Heart left ventricle (tissue), 16 donors: ENCODE results near the gene ATRAID. TPM values are rescaled to one million over a fixed set of nuclear protein-coding genes. Genes with fewer than 3 reads are reported as not detected.
"Not testable (repeated sequence)": the region's sequence is repeated elsewhere in the genome, so short reads cannot be mapped to it uniquely, and the experiment has no call there.

ENCODE experiments used
- ATAC-seq, 4 donors: fragments of 200-7000 bp; cut with Tn5 transposase; one replicate each; pipeline ENCODE4 v1.9.1; 2020 to 2022; ENCODE audit warnings: moderate library complexity in 4 of 4, mild to moderate bottlenecking in 3 of 4, moderate number of reproducible peaks in 1 of 4
- DNase-seq, 5 donors: peaks; one replicate each; pipeline ENCODE4 v3.0.0-alpha.2; 2020
- H3K27ac ChIP-seq, 12 donors: fragments of 200-600 bp; sonication (generic) in 4 of 12; one replicate each; pipeline versions ENCODE4 v1.5.0 to v1.8.0; 2016 to 2022; ENCODE audit warnings: mild to moderate bottlenecking in 2 of 12
- H3K27me3 ChIP-seq, 9 donors: fragments of 200-600 bp; sonication (generic) in 2 of 9; one replicate each; pipeline versions ENCODE4 v1.5.1 to v1.8.0; 2016 to 2022; ENCODE audit warnings: mild to moderate bottlenecking in 3 of 9
- H3K36me3 ChIP-seq, 9 donors: fragments of 200-600 bp; sonication (generic) in 2 of 9; one replicate each; pipeline versions ENCODE4 v1.5.0 to v1.8.0; 2018 to 2022; ENCODE audit warnings: mild to moderate bottlenecking in 2 of 9
- H3K4me1 ChIP-seq, 12 donors: fragments of 200-600 bp; sonication (generic) in 4 of 12; one replicate each; pipeline versions ENCODE4 v1.5.0 to v1.8.0; 2016 to 2022; ENCODE audit warnings: mild to moderate bottlenecking in 3 of 12
- H3K4me3 ChIP-seq, 12 donors: fragments of 200-600 bp; sonication (generic) in 4 of 12; one replicate each; pipeline versions ENCODE4 v1.5.0 to v1.8.0; 2017 to 2022; ENCODE audit warnings: mild to moderate bottlenecking in 9 of 12, moderate library complexity in 4 of 12
- H3K9me3 ChIP-seq, 12 donors: fragments of 200-600 bp; sonication (generic) in 4 of 12; one replicate each; pipeline versions ENCODE4 v1.5.0 to v1.8.0; 2016 to 2022; ENCODE audit warnings: mild to moderate bottlenecking in 1 of 12
- CTCF ChIP-seq, 12 donors: fragments of 200-600 bp; sonication (generic) in 4 of 12; IDR thresholded peaks; one replicate each; pipeline versions ENCODE4 v1.5.0 to v1.8.0; 2018 to 2022; ENCODE audit warnings: antibody characterized with exemption in 12 of 12, mild to moderate bottlenecking in 5 of 12
- POLR2A ChIP-seq, 2 donors: fragments of 450-650 bp; IDR thresholded peaks; one replicate each; pipeline ENCODE4 v1.6.1; 2017; ENCODE audit warnings: antibody characterized with exemption in 2 of 2, mild to moderate bottlenecking in 2 of 2, moderate library complexity in 2 of 2
- WGBS, 4 donors: extraction: QIAGEN DNeasy Blood & Tissue Kit in 2 of 4; methylation state at CpG; one replicate each; pipeline versions ENCODE4 v1.1.5 to v1.1.7; 2013 to 2018; 5-methylcytosine and 5-hydroxymethylcytosine counted together
- intact Hi-C, 10 donors: fragments of 100-400 bp; cut with DNase I; formaldehyde crosslinking; loops; one replicate each; pipeline versions ENCODE4 v1.11.1 to v1.14.2; 2022
- polyA plus RNA-seq, 2 donors: library from polyadenylated mRNA; stranded (reverse); fragments of 200-250 nt; gene quantifications; one replicate each; pipeline ENCODE4 v1.2.3, GENCODE V29; 2013
- total RNA-seq, 9 donors: library from RNA; depleted of rRNA in 2 of 9; stranded (reverse); fragments of >200 nt in 2 of 9; fragmentation: NEBNext Ultra II Directional in 3 of 9; extraction: Animal tissue kit (Norgen Biotek cat#: 25700) in 3 of 9; gene quantifications; one replicate each; pipeline versions ENCODE4 v1.1.0 to v1.2.4, GENCODE V29; 2016 to 2023
- donor health status: ischemic (EF 13 %, LVEDD 7.1; RV severe dilation, severe dysfunction).
- donor health status: healthy with polysubstance abuse.
- donor health status: DM: no; HTN: yes; CAD: no.
- donor health status: DM: no; HTN: no; CAD: no.
- donor health status: ischemic (EF 25% LVEDD 6.9; RV normal size, moderate dysfunction).
- donor health status: ischemic (EF 25% LVEDD 5.7; RV mildly dilated, moderate dysfunction).
- donor health status: healthy.
- donor health status: DM: yes; HTN: yes; CAD: no.
- donor health status: ischemic (EF 35%, LVEDD 5.7; RV mildly dilated, moderate dysfunction).
- donor health status: nonischemic (EF 11% LVEDD 7.7; RV severe dilation, severe dysfunction).
- donor health status: DM: yes; HTN: yes; CAD: no.
- donor health status: PGD.
- donor health status: ischemic (EF 29% LVEDD 5.4; RV normal size, mild dysfunction).
- donor health status: nonischemic (EF 23%, LVEDD 6.1; RV moderate dilation, normal function).

The ATRAID gene
- total and polyA plus RNA-seq, 11 donors: 96.9 to 210 (median 144) TPM

GRCh38 chr2:27191070-27191829 is 20.6 kb upstream of the ATRAID start:
- WGBS, 4 donors: 34 to 44% (median 38%) methylated on average over 8 of the region's 8 CpGs
- no peaks in the 10 kb centered on the region for H3K36me3 ChIP-seq
- H3K4me1 ChIP-seq: no peaks in the 10 kb centered on the region
- H3K27me3 ChIP-seq: no peaks in the 10 kb centered on the region
- DNase-seq: peak in 1 of 5 donors; percentile 29
- H3K9me3 ChIP-seq: no peaks in the 10 kb centered on the region
- TF ChIP-seq POLR2A (IDR thresholded peaks at IDR 0.05): no peak
- TF ChIP-seq CTCF (IDR thresholded peaks at IDR 0.05): peak; percentile 46 to 70 (median 56)
- no peak overlapping the region for H3K27ac ChIP-seq
- no peak overlapping the region for H3K4me3 ChIP-seq
- intact Hi-C loops: loop anchor here in 9 of 10 donors (1.0 to 10.0 kb wide), 6 partner anchors 92 to 229 kb away; no protein-coding TSS in a partner anchor
- ATAC-seq: peak in 3 of 4 donors; percentile 65 to 76 (median 73)

DNA sequence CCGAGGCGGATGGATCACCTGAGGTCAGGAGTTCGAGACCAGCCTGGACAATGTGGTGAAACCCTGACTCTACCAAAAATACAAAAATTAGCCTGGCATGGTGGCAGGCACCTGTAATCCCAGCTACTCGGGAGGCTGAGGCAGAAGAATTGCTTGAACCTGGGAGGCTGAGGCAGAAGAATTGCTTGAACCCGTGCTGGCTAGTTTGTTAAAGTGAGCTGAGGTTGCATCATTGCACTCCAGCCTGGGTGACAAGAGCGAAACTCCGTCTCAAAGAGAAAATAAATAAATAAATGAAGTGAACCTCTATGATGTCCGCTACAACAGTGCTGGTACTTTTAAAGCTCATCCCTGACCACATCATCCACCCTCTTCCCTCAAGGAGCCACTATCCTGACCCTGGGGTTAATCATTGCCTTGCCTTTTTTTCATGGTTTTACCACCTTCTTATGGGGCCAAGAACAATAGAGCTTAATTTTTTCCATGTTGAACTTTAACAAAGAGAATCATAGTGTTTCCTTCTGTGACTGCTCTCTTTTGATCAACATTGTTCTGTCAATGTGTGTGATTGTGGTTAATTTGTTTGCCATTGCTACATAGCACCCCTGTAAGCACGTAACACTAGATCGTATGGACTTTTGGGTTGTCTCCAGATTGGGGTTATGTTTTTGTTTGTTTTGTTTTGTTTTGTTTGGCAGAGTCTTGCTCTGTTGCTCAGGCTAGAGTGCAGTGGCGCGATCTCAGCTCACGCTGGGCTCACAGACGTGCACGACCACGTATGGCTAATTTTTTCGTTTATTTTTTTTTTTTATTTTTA is 17.1 kb upstream of the ATRAID start:
- intact Hi-C loops: loop anchor here in 5 of 10 donors (5.0 to 10.0 kb wide), 3 partner anchors 97 to 232 kb away; no protein-coding TSS in a partner anchor
- WGBS, 4 donors: 71 to 79% (median 77%) methylated on average over 17 of the region's 17 CpGs

DNA sequence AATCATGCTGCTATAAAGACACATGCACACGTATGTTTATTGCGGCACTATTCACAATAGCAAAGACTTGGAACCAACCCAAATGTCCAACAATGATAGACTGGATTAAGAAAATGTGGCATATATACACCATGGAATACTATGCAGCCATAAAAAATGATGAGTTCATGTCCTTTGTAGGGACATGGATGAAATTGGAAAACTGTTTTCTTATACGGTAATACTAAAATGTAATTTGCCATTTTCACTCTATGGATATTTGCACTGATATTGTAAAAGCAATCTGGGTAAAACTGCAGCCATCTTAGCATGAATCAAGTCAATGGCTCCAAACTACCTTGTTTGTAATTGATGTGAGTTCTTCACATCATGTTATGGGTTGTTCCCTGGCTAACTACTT is 16.0 kb upstream of the ATRAID start:
- H3K36me3 ChIP-seq, H3K27me3 ChIP-seq, H3K4me3 ChIP-seq, H3K4me1 ChIP-seq, H3K9me3 ChIP-seq, H3K27ac ChIP-seq, DNase-seq, ATAC-seq: not testable (repeated sequence)
- WGBS, 4 donors: 88 to 93% (median 92%) methylated on average over 3 of the region's 3 CpGs
- intact Hi-C loops: loop anchor here in 2 of 10 donors (10.0 kb wide), 1 partner anchor 231 kb away; no protein-coding TSS in a partner anchor

More for the DNA sequence above, 17.1 kb upstream of the ATRAID start:
- no peaks in the 10 kb centered on the region for H3K27me3 ChIP-seq
- no peak for ATAC-seq
- peaks cover 0 to 2% (median 0%) of the 10 kb centered on the region in 9 donors for H3K36me3 ChIP-seq
- TF ChIP-seq CTCF (IDR thresholded peaks at IDR 0.05) (no peak), POLR2A (IDR thresholded peaks at IDR 0.05) (no peak)
- no peak for DNase-seq
- H3K9me3 ChIP-seq: no peaks in the 10 kb centered on the region
- no peak overlapping the region for H3K4me3 ChIP-seq
- no peak overlapping the region for H3K27ac ChIP-seq
- H3K4me1 ChIP-seq: no peaks in the 10 kb centered on the region

- peaks cover 0 to 28% (median 19%) of the 10 kb centered on the region in 9 donors for H3K36me3 ChIP-seq
- H3K4me1 ChIP-seq, H3K4me3 ChIP-seq, H3K9me3 ChIP-seq, H3K27me3 ChIP-seq, ATAC-seq, H3K27ac ChIP-seq, DNase-seq: not testable (repeated sequence)
- WGBS, 4 donors: 80 to 92% (median 91%) methylated on average over 3 of the region's 3 CpGs
- intact Hi-C loops: loop anchor here in 2 of 10 donors (10.0 kb wide), 1 partner anchor 233 kb away; no protein-coding TSS in a partner anchor
Observed at GRCh38 chr2:27198068-27198467, 13.8 kb upstream of the ATRAID start.

GRCh38 chr2:27198627-27199026 is 13.2 kb upstream of the ATRAID start:
- no peak for DNase-seq
- Histone ChIP-seq H3K27me3 (no peaks in the 10 kb centered on the region), H3K9me3 (no peaks in the 10 kb centered on the region), H3K4me3 (no peak overlapping the region), H3K36me3 (peaks cover 0 to 33% (median 25%) of the 10 kb centered on the region in 9 donors), H3K4me1 (no peaks in the 10 kb centered on the region), H3K27ac (no peak overlapping the region)
- intact Hi-C loops: loop anchor here in 2 of 10 donors (10.0 kb wide), 1 partner anchor 234 kb away; no protein-coding TSS in a partner anchor
- TF ChIP-seq POLR2A (IDR thresholded peaks at IDR 0.05): no peak
- no peak for TF ChIP-seq CTCF (IDR thresholded peaks at IDR 0.05)
- WGBS, 4 donors: 77 to 87% (median 82%) methylated on average over 2 of the region's 2 CpGs
- peak in 1 of 4 donors; percentile 33 for ATAC-seq
